ENCODE measurements around the gene VSTM2B.
"Not testable (repeated sequence)": the region's sequence is repeated elsewhere in the genome, so short reads cannot be mapped to it uniquely, and the experiment has no call there.

The VSTM2B gene

GRCh38 chr19:29543381-29543780, 17.6 kb downstream of the VSTM2B start:
- no peak for DNase-seq (ENCODE audit: low read depth)
- H3K4me3 ChIP-seq (replicated peaks; ENCODE audit: low read depth, low read length): no peak overlapping the region
- no peak for TF ChIP-seq CTCF (IDR thresholded peaks at IDR 0.05; ENCODE audit: low read length, missing control alignments)

GRCh38 chr19:29544656-29545360, 19.0 kb downstream of the VSTM2B start:
- H3K4me3 ChIP-seq (replicated peaks; ENCODE audit: low read depth, low read length): no peak overlapping the region
- no peak for DNase-seq (ENCODE audit: low read depth)
- TF ChIP-seq CTCF (IDR thresholded peaks at IDR 0.05; ENCODE audit: low read length, missing control alignments): no peak

- DNase-seq (ENCODE audit: low read depth); H3K4me3 ChIP-seq (replicated peaks; ENCODE audit: low read depth, low read length): not testable (repeated sequence)
Observed at GRCh38 chr19:29545447-29545846, 19.7 kb downstream of the VSTM2B start.

- TF ChIP-seq CTCF (IDR thresholded peaks at IDR 0.05; ENCODE audit: low read length, missing control alignments): no peak
- H3K4me3 ChIP-seq (replicated peaks; ENCODE audit: low read depth, low read length): no peak overlapping the region
- DNase-seq (ENCODE audit: low read depth): no peak
Observed at GRCh38 chr19:29545866-29546582, 20.2 kb downstream of the VSTM2B start.

GRCh38 chr19:29546583-29547190, 20.9 kb downstream of the VSTM2B start:
- no peak for TF ChIP-seq CTCF (IDR thresholded peaks at IDR 0.05; ENCODE audit: low read length, missing control alignments)
- H3K4me3 ChIP-seq (replicated peaks; ENCODE audit: low read depth, low read length): no peak overlapping the region
- no peak for DNase-seq (ENCODE audit: low read depth)

GRCh38 chr19:29547361-29547960, 21.7 kb downstream of the VSTM2B start:
- no peak for DNase-seq (ENCODE audit: low read depth)
- TF ChIP-seq CTCF (IDR thresholded peaks at IDR 0.05; ENCODE audit: low read length, missing control alignments): no peak
- H3K4me3 ChIP-seq (replicated peaks; ENCODE audit: low read depth, low read length): no peak overlapping the region

- no peak for TF ChIP-seq CTCF (IDR thresholded peaks at IDR 0.05; ENCODE audit: low read length, missing control alignments)
- H3K4me3 ChIP-seq (replicated peaks; ENCODE audit: low read depth, low read length): no peak overlapping the region
- no peak for DNase-seq (ENCODE audit: low read depth)
Observed at GRCh38 chr19:29547981-29548380, 22.2 kb downstream of the VSTM2B start.
